Activated effector memory CD4-positive, alpha-beta T cell treated with Interleukin-2 at 50 U/mL for 16 hours (primary cell): Measurements from ENCODE around the gene LRMDA.

Experiments
- DNase-seq: peaks from one replicate; pipeline ENCODE4 v3.0.0-alpha.2; 2020

LRMDA gene

DNA sequence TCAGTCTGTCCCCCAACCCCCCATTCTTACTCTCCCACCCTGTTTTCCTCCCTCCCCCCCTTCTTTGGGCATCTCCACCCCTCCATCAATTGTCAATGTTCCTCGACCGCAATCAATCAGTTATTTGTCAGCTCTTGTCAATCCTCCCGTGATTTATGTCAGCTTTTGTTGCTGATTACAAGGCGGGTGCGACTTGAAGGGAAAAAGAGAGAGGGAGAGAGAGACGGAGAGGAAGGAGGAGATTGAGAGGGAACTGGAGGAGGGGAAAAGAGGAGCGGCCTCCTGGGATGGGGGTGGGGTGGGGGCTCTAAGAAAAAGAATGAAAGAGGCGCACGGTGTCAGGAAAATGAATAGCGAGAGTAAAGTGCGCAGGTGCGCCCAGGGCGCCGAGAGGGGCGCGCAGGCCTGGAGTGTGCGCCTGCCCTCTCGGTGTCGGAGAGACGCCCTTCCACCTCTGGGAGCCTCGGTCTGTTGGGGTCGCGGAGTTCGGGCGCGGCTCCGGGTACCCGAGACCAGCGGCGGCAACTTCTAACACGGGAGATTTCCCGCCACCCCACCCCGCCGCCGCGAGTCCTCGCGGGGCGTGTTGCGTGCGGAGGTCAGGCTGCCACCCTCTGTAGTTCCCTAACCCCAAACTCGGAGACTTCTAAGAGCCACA lies 28.8 kb upstream of the LRMDA start:
- DNase-seq: no peak

DNA sequence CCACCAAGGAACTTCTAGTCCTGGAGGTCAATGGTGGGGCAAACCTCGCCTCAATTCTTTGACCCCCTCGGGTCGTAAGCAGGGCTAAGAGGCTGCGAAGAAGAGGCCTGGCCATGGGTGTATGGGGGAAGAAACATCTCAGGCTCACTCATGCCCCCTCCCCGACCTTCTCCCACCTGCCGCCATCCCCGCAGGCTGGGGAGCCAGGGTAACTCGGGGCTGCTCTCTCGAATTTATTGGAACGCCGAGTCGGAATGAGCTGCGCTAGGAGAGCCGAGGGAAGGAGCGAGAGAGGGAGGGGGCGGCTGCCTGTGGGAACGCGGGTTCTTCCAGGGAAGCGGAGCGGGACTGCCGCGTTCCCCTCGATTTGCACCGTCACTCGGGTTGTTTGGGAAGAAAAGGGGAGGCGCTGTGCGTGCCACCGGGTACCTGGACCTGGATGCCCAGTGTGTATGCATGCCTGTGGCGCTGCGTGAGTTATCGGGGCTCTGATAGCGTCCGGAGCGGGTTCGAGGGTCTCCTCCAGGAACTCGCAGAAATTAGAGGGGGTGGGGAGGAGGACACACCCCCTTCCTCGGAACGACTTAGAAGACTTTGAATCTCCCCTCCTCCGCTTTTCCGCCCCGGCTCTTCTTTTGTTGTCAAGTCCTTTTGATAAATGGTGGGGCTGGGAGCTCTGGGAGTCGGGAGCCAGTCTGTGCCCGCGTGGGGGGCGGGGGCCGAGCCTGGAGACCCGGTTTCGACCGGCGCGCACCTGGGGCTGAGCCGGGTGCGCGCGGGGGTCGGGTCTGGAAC lies 28.1 kb upstream of the LRMDA start:
- no peak for DNase-seq

DNA sequence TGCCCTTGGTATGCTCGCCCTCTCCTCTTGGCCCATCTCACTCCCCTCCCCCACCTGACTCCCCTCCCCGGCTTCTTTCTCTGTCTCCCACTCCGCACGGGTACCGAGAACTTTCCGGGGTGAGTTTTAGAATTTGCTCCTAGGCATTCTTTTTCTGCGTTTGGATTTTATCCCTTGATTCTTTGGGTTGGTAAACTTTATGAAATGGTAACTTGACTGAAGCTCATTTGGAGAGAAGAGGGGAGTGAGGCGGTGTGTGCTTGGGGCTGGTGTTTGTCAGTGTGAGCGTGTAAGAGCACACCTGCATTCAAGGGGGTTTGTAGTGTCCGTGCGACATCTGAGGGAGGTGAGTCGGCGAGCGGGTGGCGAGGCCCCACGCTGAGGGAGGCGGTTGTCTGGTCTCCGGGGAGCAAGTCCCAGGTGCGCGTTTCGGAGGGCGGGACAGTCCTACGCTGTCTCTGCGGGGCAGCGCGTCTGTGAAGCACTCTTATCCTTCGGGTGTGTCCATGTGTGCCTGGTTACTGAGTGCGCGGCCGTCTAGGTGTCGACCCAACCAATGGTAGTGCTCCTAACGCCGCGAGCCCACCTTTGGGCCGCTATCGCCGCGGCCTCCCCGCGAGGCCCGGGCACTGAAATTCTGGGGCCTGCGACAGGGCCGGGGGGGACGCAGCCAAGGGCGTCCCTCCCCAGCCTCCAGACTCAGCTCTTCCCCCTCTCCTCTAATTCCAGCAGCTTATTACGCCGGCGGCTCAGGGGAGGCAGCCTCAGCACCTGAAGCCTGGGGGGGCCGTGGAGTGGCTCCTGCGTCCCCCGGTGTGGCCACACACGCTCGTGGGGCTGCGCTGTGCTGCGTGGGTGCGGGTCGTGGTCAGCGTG lies 27.2 kb upstream of the LRMDA start:
- no peak for DNase-seq

DNA sequence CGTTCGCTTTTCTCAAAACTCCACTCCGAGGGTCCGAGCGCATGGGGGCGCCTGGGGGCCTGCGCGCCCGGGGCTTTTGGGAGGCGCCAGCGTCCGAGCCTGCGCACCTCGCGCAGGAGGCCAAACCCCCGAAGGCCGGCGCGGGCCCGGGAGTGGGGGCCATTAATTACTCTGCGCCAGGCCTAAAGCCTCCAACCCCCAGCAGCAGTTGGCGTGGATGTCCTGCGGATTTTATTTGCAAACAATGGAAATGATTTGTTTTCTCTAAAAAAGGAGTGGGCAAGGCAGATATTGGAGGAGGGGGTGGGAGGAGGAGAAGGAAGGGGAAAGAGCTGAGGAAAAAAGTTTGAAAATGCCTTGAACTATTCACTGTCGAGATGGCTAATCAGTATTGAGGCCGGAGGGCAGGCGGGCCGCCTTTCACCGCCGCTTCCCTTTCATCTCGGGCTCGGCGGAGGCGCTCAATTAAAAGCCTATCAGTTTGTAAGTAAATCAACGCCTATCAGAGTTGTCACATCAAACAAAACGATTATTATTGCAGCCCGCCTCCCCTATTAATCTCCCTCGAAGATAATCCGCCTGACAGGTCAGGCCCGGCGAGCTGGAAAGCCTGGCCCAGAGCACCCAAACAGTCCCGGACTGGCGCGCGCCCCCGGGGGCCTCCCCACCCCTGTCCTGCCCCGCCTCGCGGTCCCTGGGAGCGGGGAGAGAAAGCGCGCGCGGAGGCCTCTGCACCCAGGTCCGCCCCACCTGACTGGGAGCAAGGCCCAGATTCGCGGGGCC lies 26.4 kb upstream of the LRMDA start:
- no peak for DNase-seq

DNA sequence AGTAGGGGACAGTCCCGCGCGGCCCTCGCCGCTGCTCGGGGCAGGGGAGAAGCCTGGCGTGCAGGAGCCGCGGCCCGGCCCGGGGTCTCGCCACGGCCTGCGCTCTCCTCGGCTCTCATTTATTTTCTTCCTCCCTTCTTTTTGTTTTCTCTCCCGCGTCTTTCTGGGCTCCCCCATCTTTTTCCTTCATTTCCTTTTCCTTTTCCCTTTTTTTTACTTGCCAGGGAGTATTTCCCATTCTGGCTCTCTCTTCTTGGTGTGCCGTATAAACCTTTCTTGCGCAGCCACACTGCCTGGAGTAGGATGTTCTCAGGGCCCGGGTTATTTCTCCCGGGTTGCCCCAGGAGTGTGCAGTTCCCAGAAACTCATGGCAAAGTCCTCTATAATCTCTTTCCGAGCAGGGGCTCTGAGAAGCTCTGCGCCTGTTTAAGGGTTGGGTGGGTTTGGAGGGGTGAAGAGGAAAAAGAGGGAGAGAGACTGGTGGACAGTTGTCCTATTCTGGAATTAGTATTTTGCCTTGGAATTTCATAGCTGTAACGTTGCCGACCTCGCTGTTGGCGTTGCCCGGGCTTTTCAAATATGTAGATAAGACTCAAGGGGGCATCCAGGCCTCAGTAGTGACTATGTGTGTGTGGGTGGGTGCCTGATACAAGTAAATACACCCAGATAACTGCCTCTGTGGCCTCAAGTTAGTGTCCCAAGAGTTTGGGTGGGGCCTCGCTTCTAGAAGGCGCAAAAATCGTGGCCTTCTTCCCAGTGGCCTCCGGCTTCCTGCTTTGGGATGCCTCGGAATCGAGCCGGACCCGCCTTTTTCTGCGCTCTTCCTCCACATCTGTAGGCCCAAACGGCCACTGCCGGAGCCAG lies 25.6 kb upstream of the LRMDA start:
- DNase-seq: no peak

DNA sequence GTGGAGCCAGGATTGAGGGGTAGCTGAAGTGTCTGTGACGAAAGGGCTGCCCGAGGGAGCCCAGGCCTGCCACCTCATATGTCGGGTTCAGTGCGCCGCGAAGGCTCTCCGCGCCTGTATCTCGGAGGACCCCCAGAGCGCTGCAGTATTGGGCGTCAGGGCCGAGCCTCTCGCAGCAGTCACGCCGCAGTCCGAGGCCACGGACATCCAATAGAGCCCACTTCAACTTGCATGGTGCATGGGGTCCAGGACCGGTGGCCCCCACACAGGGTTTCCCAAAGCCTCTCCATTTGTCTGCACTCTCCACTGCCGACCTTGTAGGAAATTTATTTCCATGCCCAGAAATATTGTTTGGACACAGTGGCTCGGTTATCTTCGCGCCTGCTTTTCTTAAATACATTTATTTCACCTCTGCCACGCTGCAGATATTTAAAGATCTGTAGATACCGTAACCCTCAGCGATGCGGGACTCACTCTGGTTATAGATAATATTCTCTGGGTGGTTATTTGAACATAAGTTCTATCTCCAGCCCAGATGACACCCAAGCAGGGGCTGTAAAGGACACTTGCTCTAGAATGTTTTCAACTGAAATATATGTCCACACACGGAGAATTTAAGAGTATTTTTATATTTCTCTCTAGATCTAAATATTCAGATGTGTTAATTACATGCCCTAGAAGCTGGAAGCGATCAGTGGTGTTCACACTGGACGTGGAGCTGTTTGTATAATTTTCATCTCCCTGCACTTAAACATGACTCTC lies 24.8 kb upstream of the LRMDA start:
- DNase-seq: no peak

DNA sequence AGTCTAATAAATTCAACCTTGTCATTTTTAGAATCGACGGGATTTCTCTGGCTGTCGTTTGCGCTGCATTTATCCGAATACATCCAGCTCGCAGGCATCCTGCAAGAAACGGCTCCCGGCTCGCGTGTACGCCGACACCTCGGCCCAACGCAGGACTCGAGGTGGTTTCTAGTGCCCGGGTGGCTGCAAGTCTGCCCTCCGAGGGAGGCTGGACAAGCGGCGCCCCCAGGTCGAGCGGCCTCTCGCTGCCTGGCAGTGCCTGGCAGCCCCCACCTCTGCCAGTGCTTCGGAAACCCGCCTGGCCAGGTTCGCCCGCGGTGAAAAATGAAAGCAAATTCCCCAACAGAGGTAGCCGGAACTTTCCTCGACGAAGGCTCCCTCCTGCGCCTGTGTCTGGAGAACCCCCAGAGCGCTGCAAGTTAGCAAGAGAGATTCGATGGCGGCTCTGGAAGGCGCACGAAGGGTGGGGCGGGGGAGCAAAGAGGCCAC lies 24.2 kb upstream of the LRMDA start:
- DNase-seq: no peak

DNA sequence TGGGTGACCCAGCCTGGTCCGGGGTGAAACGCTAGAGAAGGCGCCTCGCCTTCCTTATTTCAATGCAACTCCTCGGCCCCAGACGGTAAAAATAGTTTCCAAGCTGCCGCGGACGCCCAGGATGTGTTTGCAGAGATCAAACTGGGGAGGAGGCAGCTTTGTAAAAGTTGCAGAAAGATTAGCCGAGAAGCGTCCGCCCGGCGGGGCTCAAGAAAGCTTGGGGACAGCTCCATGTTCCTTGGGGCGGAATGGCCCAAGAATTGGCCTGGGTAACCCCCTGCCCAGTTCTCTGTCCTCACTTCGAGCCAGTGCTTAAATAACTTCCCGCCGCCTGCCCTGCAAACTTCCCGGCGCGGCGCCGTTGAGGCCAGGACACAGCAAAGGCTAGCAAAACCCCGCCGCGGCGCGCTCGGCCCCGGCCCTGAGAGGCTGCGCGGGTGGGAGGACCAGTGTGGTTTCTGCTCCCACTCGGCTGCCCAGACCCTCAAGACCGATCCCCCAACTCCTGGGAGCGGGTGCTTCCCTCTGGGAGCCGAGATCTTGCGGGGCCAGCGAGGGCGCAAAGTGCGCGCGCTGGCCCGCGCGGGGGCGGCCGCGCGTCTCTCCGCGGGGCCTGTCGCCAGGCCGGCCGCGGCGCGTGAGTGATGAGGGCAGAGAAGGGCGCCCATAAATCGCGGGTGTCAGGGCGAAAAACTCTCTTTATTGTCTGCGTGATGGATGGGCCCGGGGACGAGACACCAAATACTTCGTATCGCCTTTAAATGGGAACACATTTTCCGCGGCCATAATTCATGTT lies 23.5 kb upstream of the LRMDA start:
- DNase-seq: no peak

DNA sequence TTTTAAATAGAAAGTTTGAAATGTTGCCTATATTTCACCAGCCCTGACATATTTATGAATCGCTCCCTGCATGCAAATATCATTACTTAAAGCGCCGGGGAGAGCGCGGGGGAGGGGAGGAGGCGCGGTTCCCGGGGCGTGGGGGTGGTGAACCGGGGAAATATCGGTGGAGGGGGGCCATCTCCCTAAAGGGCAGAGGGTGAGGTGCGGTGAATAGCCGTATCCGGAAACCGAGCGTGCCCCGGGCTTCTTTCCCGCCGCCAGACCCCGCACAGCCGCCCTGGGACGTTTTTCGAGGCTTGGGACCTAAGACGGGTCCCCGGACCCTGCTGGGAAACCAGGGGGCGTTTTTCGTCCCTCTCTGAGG lies 22.9 kb upstream of the LRMDA start:
- no peak for DNase-seq

DNA sequence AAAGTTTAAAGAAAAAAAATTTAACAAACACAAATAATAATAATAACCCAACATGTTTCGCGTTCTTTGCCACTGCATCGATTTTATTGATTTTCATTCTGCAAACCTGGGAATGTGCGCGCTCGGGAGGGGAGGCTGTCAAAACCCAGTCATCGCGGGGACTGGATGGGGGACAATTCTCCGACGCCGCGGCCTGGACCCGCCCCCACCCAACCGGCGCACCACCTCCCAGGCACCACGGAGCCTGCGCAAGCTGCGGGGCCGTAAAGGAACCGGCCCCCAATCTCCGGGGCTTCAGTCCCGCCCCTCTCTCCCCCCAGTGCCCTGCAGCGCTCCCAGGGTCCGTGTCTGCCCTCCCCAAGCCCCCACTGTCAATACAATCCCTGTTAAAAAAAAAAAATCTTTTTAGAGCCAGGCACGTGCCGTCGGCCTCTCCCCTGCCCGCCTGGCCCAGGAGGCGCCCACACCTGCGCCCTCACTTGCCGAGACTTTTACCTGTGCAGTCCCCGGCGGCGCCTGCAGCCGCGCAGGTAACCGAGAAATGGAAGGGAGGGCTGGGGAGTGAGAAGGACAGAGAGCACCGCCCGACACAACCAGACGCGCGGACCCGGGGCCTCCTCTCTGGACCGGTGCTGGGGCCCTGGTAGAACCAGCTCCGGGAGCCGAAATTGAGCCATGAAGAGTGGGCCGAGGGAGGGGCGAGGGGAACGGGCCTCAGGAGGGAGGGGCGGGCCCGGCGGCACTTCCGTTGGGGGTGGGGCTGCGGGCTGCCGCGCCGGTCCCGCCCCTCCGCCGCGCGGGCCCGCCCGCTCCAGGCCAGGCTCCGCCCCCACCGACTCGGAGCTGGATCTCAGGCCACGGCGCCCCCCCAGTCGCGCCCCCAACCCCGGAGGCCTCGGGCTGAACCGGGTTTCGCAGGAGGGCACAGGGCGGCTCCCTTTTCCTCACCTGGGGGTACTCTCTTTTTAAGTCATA lies 22.2 kb upstream of the LRMDA start:
- DNase-seq: no peak

DNA sequence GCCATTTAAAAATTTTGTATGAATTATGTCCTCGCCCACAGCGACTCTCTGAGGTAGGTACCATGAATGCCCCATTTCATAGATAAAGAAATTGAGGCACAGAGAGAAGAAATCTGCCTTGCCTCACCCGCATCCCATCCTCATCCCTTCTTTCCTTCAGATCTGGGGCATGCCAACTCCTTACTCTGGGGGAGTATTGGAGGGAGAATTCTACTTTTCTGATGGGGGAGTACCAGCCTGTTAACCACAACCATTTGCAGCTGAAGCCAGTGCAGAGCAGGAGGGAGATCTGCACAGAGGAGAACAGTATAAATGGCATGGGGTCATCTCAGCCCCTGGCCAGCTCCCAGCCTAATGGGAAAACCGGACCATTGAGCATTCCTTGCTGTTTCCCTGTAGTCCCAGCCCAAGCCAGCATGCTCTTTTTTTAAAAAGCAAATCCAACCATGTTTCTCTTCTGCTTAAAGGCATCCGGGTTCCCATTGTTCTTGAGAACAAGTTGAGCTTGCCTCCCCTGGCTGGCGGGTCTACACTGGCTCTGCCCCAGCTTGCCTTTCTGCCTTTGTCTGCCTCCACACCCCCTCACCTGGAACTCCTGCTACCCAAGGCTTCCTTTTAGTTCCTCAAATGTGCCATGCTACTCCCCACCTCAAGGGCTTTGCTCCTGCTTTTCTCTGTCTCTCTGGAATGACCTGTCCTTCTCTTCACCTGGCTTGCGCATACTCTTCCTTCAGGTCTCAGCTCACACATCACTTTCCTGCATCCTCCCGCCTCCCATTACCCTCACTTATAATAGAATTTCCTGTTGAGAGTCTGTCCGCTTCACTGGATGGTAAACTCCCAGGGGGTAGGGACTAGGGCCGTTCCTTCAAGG lies 21.1 kb upstream of the LRMDA start:
- DNase-seq: no peak

DNA sequence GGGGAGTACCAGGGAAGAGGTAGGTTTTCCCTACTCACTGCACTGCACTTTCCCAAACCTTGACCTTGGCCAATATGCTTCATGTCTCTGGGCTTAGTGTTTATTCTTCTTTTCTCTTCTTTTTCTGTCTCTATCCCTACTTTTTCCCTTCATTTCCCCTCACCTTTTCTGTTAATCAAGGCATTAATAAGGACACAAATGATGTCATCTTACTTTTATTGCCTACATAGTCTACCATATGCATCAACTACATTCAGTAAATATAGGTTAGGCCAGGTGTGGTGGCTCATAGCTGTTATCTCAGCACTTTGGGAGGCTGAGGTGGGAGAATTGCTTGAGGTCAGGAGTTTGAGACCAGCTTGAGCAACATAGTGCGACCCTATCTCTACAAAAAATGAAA lies 16.9 kb upstream of the LRMDA start:
- DNase-seq: no peak

DNA sequence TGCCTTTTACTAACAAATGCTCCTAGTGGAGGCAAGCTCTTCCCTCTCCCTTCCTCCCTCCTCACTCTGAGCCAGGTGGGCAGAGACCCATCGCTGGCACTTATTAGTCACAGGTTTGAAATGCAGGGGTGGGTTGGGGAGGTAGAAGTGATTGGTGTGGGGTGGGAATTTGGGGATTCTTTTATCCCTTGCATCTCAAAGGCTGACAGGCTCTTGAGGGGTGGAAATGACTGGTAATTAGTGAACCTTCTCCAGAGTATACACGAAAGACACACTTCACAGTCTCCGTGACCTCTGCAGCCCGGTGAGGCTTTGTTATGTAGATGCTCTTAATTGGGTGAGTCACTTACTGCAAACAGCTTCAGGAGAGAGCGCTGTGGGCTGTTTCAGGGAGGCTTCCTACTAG lies 13.9 kb upstream of the LRMDA start:
- DNase-seq: no peak

DNA sequence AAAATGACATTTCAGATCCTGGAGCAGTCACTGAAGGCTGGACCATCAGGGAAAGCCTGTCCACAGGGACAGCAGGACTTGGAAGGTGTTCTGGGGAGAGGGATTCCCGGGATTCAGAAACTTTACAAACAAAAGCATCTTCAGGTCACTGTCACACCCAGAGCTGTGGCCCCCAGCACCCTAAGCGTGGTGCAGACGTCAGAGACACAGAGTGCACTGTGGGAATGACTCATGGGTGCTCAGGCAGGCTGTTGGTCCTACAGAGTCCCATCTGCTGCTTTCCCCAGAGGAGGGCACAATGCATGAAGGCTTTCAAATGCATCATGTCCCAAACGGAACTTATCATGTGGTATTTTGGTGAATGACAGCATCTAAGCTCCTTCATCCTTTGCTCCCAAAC lies 13.1 kb upstream of the LRMDA start:
- no peak for DNase-seq

DNA sequence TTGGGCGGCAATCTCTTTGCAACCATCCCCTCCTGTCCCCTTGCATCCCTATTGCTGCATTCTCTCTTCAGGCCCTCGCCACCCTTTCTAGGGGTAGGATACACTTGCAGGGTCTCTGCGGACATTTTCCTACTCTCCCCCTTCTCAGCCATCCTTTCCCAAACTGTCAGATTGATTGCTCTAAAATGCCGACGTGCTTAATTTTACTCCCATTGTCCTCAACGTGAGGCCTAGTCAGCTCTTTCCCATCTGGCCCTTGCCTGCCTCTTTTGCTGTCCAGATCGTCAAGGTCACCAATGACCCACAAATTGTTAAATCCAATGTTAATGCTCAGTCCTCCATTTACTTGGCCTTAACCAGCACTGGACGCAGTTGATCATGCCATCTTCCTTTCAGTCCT lies 12.7 kb upstream of the LRMDA start:
- DNase-seq: no peak

DNA sequence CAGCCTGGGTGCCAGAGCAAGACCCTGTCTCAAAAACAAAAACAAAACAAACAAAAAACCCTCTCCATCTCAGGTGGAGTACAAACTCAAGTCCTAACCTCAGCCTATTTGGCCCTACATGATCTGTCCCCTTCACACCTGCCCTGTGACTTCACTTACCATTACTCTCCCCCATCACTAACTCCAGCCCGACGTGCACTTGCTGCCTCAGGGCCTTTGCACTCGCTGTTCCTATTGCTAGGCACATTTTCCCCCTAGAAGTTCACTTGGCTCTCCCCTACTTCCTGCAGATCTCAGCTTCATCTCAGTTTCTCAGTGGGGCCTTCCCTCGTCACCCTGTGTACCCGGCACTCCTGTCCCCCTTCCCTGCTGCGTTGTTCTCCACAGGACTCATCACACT lies 8.5 kb upstream of the LRMDA start:
- DNase-seq: no peak

DNA sequence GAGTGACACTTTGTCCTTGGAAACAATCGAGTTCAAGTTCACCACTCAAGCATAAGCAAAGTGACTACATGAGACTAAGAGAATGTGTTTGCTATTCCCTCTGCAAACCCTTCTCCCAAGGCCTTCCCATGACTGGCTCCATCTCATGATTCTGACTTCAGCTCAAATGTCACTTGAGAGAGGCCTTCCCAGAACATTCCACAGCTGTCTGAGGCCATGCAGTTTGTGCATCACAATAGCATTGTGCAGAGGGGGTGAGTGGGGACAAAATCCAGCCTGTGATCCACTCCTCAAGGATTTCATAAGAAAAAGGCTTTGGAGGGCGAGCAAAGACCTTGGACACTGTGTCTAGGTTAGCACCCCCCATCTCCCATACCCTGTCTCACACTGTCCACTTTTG lies 6.9 kb upstream of the LRMDA start:
- no peak for DNase-seq
